ENCODE measurements around the gene CYRIA. TPM values are rescaled to one million over a fixed set of nuclear protein-coding genes. Genes with fewer than 3 reads are reported as not detected.

CYRIA gene
- total RNA-seq, 2 experiments from 2014 or later = 1.3 TPM

DNA sequence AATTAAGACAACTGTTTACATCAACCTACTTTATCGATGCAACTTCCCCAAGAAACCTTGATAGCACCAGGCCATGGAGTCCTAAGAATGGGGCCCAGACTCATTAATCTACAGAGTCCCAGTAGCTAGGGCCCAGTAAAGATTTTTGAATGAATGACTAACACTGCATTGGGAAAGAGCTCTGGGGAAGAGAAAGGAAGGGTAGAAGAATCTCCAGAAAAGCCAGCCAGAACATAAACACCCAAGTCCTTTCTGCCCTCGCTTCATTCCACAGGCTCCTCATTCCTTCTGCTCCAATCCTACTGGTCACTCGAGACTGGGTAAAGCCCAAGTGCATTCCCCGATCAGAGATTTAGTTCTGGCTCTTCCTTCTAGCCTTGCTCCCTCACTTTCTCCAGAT, 44.3 kb downstream of the CYRIA start:
- ChIA-PET CTCF (no interaction called here), POLR2A (no interaction called here)
- H3K9me3 ChIP-seq (ENCODE audit: control insufficient read depth in 1 of 2, insufficient read depth in 1 of 2, low read length in 2 of 2) = no peaks in the 10 kb centered on the region
- H3K4me1 ChIP-seq (ENCODE audit: insufficient read depth, low read length) = peaks cover 24% of the 10 kb centered on the region
- ATAC-seq (ENCODE audit: poor library complexity) (no peak), DNase-seq (no peak)
- intact Hi-C loops (cut with DNase I, micrococcal nuclease) = no loop called here
- no peak overlapping the region for H3K4me3 ChIP-seq (ENCODE audit: low read length)
- Mint-ChIP-seq H3K9me3 (no peaks in the 10 kb centered on the region), H3K4me1 (ENCODE audit: low read depth) (peaks cover 45% of the 10 kb centered on the region), H3K4me3 (no peak overlapping the region), H3K36me3 (ENCODE audit: low read depth) (no peaks in the 10 kb centered on the region), H3K27me3 (peaks cover 7% of the 10 kb centered on the region), H3K27ac (no peak overlapping the region)
- no peak overlapping the region for H3K27ac ChIP-seq (ENCODE audit: low read depth in 1 of 2, low read length in 2 of 2)
- TF ChIP-seq, protein P1, sequence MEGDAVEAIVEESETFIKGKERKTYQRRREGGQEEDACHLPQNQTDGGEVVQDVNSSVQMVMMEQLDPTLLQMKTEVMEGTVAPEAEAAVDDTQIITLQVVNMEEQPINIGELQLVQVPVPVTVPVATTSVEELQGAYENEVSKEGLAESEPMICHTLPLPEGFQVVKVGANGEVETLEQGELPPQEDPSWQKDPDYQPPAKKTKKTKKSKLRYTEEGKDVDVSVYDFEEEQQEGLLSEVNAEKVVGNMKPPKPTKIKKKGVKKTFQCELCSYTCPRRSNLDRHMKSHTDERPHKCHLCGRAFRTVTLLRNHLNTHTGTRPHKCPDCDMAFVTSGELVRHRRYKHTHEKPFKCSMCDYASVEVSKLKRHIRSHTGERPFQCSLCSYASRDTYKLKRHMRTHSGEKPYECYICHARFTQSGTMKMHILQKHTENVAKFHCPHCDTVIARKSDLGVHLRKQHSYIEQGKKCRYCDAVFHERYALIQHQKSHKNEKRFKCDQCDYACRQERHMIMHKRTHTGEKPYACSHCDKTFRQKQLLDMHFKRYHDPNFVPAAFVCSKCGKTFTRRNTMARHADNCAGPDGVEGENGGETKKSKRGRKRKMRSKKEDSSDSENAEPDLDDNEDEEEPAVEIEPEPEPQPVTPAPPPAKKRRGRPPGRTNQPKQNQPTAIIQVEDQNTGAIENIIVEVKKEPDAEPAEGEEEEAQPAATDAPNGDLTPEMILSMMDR (IDR thresholded peaks at IDR 0.05) = no peak
- H3K27me3 ChIP-seq (ENCODE audit: control insufficient read depth in 1 of 2, insufficient read depth in 2 of 2, low read length in 2 of 2) = no peaks in the 10 kb centered on the region
- H3K36me3 ChIP-seq (ENCODE audit: insufficient read depth, low read length) = no peaks in the 10 kb centered on the region

DNA sequence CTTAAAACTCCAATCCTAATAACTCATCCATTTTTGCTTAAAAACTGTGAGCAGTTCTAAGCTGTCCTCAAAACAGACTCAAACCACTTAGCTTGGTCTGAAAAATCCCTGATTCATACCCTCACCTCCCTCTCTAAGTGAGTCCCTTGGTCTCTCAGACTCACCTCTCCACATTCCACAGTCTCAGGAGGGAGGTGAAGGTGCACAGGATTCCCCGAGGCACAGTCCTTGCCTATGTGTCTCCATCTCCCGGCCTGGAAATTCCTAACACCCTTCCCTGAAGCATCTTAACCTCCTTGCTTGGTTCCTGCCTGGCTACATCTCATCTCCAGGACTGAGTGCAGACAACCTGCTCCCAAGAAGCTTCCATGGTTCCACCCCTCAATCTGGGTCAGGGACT, 45.0 kb downstream of the CYRIA start:
- H3K36me3 ChIP-seq (ENCODE audit: insufficient read depth, low read length) = no peaks in the 10 kb centered on the region
- TF ChIP-seq, protein P1 (IDR thresholded peaks at IDR 0.05) = no peak
- DNase-seq (no peak), ATAC-seq (ENCODE audit: poor library complexity) (no peak)
- H3K4me1 Mint-ChIP-seq (ENCODE audit: low read depth) = peaks cover 41% of the 10 kb centered on the region
- no peaks in the 10 kb centered on the region for H3K27me3 ChIP-seq (ENCODE audit: control insufficient read depth in 1 of 2, insufficient read depth in 2 of 2, low read length in 2 of 2)
- H3K4me3 Mint-ChIP-seq = no peak overlapping the region
- H3K27ac ChIP-seq (ENCODE audit: low read depth in 1 of 2, low read length in 2 of 2) = no peak overlapping the region
- H3K9me3 Mint-ChIP-seq = no peaks in the 10 kb centered on the region
- ChIA-PET CTCF (no interaction called here), POLR2A (no interaction called here)
- peaks cover 22% of the 10 kb centered on the region for H3K4me1 ChIP-seq (ENCODE audit: insufficient read depth, low read length)
- H3K27me3 Mint-ChIP-seq = peaks cover 10% of the 10 kb centered on the region
- H3K27ac Mint-ChIP-seq = no peak overlapping the region
- H3K4me3 ChIP-seq (ENCODE audit: low read length) = no peak overlapping the region
- intact Hi-C loops (cut with DNase I, micrococcal nuclease) = no loop called here
- no peaks in the 10 kb centered on the region for H3K36me3 Mint-ChIP-seq (ENCODE audit: low read depth)
- H3K9me3 ChIP-seq (ENCODE audit: control insufficient read depth in 1 of 2, insufficient read depth in 1 of 2, low read length in 2 of 2) = no peaks in the 10 kb centered on the region

DNA sequence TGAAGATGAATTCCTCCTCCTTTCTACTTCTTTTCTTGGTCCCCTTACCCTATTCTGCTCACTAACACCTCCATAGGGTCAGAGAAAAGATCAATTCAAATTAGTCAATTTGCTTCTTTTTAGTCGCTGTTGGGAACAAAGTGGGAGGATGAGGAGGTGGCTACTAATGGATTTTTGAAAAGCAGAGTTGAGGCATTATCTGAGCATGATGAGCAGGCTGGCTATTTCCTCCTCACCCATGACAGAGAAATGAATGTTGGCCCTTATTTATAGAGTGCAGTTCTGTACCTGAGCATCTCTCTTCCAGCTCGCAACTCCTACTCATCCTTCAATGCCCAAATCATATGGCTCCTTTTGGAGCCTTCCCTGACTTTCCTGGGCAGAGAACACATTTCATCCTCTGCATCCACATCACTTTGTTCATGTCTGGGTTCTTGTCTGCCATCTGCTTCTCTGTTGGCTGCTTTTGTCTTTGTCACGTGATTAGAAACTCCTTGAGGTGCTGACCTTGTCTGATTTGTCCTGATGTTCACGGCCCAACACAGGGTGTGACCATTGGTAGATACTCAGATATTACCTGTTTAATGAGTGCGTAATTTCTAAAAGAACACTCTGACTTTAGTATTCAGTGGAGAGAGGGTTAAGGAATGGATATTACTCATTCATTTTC, 45.9 kb downstream of the CYRIA start:
- TF ChIP-seq, protein P1 (IDR thresholded peaks at IDR 0.05) = no peak
- no peak overlapping the region for H3K4me3 Mint-ChIP-seq
- H3K9me3 Mint-ChIP-seq = no peaks in the 10 kb centered on the region
- intact Hi-C loops (cut with DNase I, micrococcal nuclease) = no loop called here
- Histone ChIP-seq H3K4me3 (ENCODE audit: low read length) (no peak overlapping the region), H3K27ac (ENCODE audit: low read depth in 1 of 2, low read length in 2 of 2) (no peak overlapping the region), H3K9me3 (ENCODE audit: control insufficient read depth in 1 of 2, insufficient read depth in 1 of 2, low read length in 2 of 2) (no peaks in the 10 kb centered on the region), H3K4me1 (ENCODE audit: insufficient read depth, low read length) (peaks cover 15% of the 10 kb centered on the region), H3K36me3 (ENCODE audit: insufficient read depth, low read length) (no peaks in the 10 kb centered on the region), H3K27me3 (ENCODE audit: control insufficient read depth in 1 of 2, insufficient read depth in 2 of 2, low read length in 2 of 2) (no peaks in the 10 kb centered on the region)
- no peak overlapping the region for H3K27ac Mint-ChIP-seq
- no peaks in the 10 kb centered on the region for H3K36me3 Mint-ChIP-seq (ENCODE audit: low read depth)
- no peak for ATAC-seq (ENCODE audit: poor library complexity)
- CTCF ChIA-PET = no interaction called here
- H3K4me1 Mint-ChIP-seq (ENCODE audit: low read depth) = peaks cover 32% of the 10 kb centered on the region
- POLR2A ChIA-PET = no interaction called here
- no peak for DNase-seq
- H3K27me3 Mint-ChIP-seq = peaks cover 10% of the 10 kb centered on the region

Measured in CD4-positive, alpha-beta T cell (primary cell).